B cell (primary cell): Measurements from ENCODE around the gene SMNDC1. TPM values are rescaled to one million over a fixed set of nuclear protein-coding genes. Genes with fewer than 3 reads are reported as not detected.

ENCODE experiments used
- ATAC-seq: fragments of 200-7000 bp; cut with Tn5 transposase; one replicate; pipeline ENCODE4 v1.10.0; 2021; ENCODE audit warnings: low read depth, mild to moderate bottlenecking, moderate number of reproducible peaks, moderate library complexity
- CTCF ChIA-PET: fragments of 350-600 bp; sonication (Branson Sonifier 250); formaldehyde crosslinking; loops from one replicate; lab custom pipeline; 2021; ENCODE audit warnings: antibody characterized with exemption, inconsistent platforms; lab: Charles Lee
- POLR2A ChIA-PET: fragments of 350-600 bp; sonication (Branson Sonifier 250); formaldehyde crosslinking; loops from one replicate; lab custom pipeline; 2021; ENCODE audit warnings: antibody characterized with exemption; lab: Charles Lee
- DNase-seq: peaks from one replicate; pipeline ENCODE4 v3.0.0; 2013
- H2AFZ ChIP-seq: 2 replicates; pipeline ENCODE4 v1.6.1; 2012; ENCODE audit warnings: mild to moderate bottlenecking, low read depth, low read length; ENCODE audit not compliant: insufficient read depth, poor library complexity, severe bottlenecking
- H3K27ac ChIP-seq, 2 donors: 1 replicate in 1 of 2; 2 replicates in 1 of 2; pipeline ENCODE4 v1.5.1; 2012 to 2013; ENCODE audit warnings: low read length in 2 of 2, mild to moderate bottlenecking in 2 of 2, moderate library complexity in 1 of 2
- H3K27me3 ChIP-seq, 4 experiments: fragments of 200-600 bp in 1 of 4; sonication (generic) in 1 of 4; replicated peaks in 1 of 4; 1 replicate in 2 of 4; 2 replicates in 2 of 4; pipeline versions ENCODE4 v1.6.1 to v1.7.0; 2013 to 2016; ENCODE audit warnings: low read length in 3 of 4, mild to moderate bottlenecking in 2 of 4, mixed read lengths in 1 of 4, moderate library complexity in 1 of 4; ENCODE audit not compliant: insufficient read depth in 4 of 4, control insufficient read depth in 3 of 4; ENCODE audit errors: control extremely low read depth in 1 of 4
- H3K36me3 ChIP-seq, 2 experiments: replicated peaks in 1 of 2; 1 replicate in 1 of 2; 2 replicates in 1 of 2; pipeline versions ENCODE4 v1.6.1 to v1.7.1; 2013; ENCODE audit warnings: low read length in 1 of 2; ENCODE audit not compliant: insufficient read depth in 2 of 2, control insufficient read depth in 1 of 2; ENCODE audit errors: control extremely low read depth in 1 of 2, extremely low read depth in 1 of 2
- H3K4me1 ChIP-seq, 2 donors: fragments of 200-600 bp in 1 of 2; sonication (generic) in 1 of 2; 1 replicate in 1 of 2; 2 replicates in 1 of 2; pipeline versions ENCODE4 v1.5.1 to v1.6.1; 2013 to 2017; ENCODE audit warnings: low read length in 2 of 2; ENCODE audit not compliant: control insufficient read depth in 2 of 2, insufficient read depth in 2 of 2
- H3K4me2 ChIP-seq: replicated peaks from 2 replicates; pipeline ENCODE3; 2012; ENCODE audit warnings: mild to moderate bottlenecking, low read depth, low read length; ENCODE audit not compliant: poor library complexity, severe bottlenecking
- H3K4me3 ChIP-seq, 5 experiments: fragments of 200-600 bp in 1 of 5; sonication (generic) in 1 of 5; 1 replicate in 3 of 5; 2 replicates in 2 of 5; pipeline versions ENCODE4 v1.5.1 to v1.7.0; 2011 to 2016; ENCODE audit warnings: low read length in 4 of 5, mild to moderate bottlenecking in 4 of 5, low read depth in 2 of 5, control low read depth in 1 of 5, moderate library complexity in 1 of 5; ENCODE audit not compliant: insufficient read depth in 1 of 5; ENCODE audit errors: control extremely low read depth in 1 of 5, extremely low read depth in 1 of 5
- H3K79me2 ChIP-seq: fragments of 200-600 bp; sonication (generic); one replicate; pipeline ENCODE4 v1.6.0; 2016; ENCODE audit warnings: low read length; ENCODE audit not compliant: control insufficient read depth, insufficient read depth
- H3K9ac ChIP-seq: fragments of 200-600 bp; sonication (generic); 2 replicates; pipeline ENCODE4 v1.6.1; 2017; ENCODE audit warnings: mild to moderate bottlenecking, low read length, moderate library complexity
- H3K9me3 ChIP-seq, 3 donors: one replicate each; pipeline versions ENCODE4 v1.6.1 to v1.7.1; 2013; ENCODE audit warnings: low read length in 2 of 3; ENCODE audit not compliant: control insufficient read depth in 2 of 3, insufficient read depth in 1 of 3; ENCODE audit errors: control extremely low read depth in 1 of 3
- H4K20me1 ChIP-seq: 2 replicates; pipeline ENCODE4 v1.6.0; 2012; ENCODE audit warnings: mild to moderate bottlenecking, low read length; ENCODE audit not compliant: insufficient read depth, control insufficient read depth, poor library complexity, severe bottlenecking
- H3K27ac Mint-ChIP-seq: one replicate; pipeline ENCODE4 v1.8.0; 2021; ENCODE audit warnings: mixed read lengths
- H3K27me3 Mint-ChIP-seq: one replicate; pipeline ENCODE4 v1.8.0; 2021; ENCODE audit warnings: mixed read lengths
- H3K4me1 Mint-ChIP-seq: one replicate; pipeline ENCODE4 v1.8.0; 2021; ENCODE audit warnings: mixed read lengths
- H3K4me3 Mint-ChIP-seq: one replicate; pipeline ENCODE4 v1.8.0; 2021; ENCODE audit warnings: mixed read lengths
- H3K9me3 Mint-ChIP-seq: one replicate; pipeline ENCODE4 v1.8.0; 2022; ENCODE audit warnings: mixed read lengths; ENCODE audit not compliant: insufficient read depth
- EZH2 ChIP-seq: IDR thresholded peaks from 2 replicates; pipeline ENCODE4 v1.6.1; 2012; ENCODE audit warnings: borderline replicate concordance, low read depth, mild to moderate bottlenecking, moderate library complexity, low read length; ENCODE audit not compliant: insufficient read depth, poor library complexity, severe bottlenecking
- WGBS: methylation state at CpG from one replicate; pipeline ENCODE4 v1.1.5; 2013; ENCODE audit warnings: missing lambda C conversion rate; ENCODE audit not compliant: insufficient coverage; 5-methylcytosine and 5-hydroxymethylcytosine counted together
- intact Hi-C: fragments of 100-400 bp; cut with micrococcal nuclease; formaldehyde crosslinking; loops from one replicate; pipeline ENCODE4 v1.10.0; 2022
- polyA plus RNA-seq: library from polyadenylated mRNA; depleted of rRNA; stranded (reverse); fragments of >200 nt; gene quantifications from 2 replicates; pipeline ENCODE4 v1.2.3, GENCODE V29; 2012
- total RNA-seq, 2 donors: library from RNA; stranded (reverse); fragments of 120-200 nt in 1 of 2; gene quantifications; 1 replicate in 1 of 2; 2 replicates in 1 of 2; pipeline versions ENCODE4 v1.2.3 to v1.2.4, GENCODE V29; 2013 to 2022
- TF ChIP-seq, protein P1 (sequence below): fragments of 200-600 bp; IDR thresholded peaks from one replicate; pipeline ENCODE4 v1.8.0; 2022; ENCODE audit warnings: antibody characterized with exemption, mild to moderate bottlenecking

SMNDC1 gene
- total and polyA plus RNA-seq, 2 donors (not counting 1 experiment from before 2014, with no cell fraction given), result 12.1 to 36.0 TPM

DNA sequence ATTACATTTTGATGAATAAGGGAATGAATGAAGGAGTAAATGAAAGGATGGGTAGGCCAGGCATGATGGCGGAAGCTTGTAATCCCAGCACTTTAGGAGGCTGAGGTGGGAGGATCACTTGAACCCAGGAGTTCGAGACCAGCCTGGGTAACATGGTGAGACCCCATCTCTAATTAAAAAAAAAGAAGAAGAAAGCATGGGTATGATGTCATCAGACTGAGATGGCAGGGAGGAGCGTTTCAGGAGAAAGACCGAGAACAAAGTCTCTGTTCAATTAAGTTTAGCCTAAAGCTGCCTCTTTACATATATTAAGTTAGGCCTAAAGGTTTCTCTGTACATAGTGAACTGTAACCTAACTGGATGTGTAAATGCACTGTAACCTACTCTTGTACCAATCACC is 42.2 kb upstream of the SMNDC1 start:
- DNase-seq, result no peak
- H3K27ac ChIP-seq, result no peak overlapping the region
- no peaks in the 10 kb centered on the region for H3K4me1 ChIP-seq
- no peak for ATAC-seq
- H3K79me2 ChIP-seq, result no peaks in the 10 kb centered on the region
- H3K4me3 ChIP-seq, result no peak overlapping the region
- Mint-ChIP-seq H3K4me3 (no peak overlapping the region), H3K4me1 (peaks cover 7% of the 10 kb centered on the region), H3K9me3 (no peaks in the 10 kb centered on the region), H3K27me3 (peaks cover 26% of the 10 kb centered on the region), H3K27ac (no peak overlapping the region)
- no peak overlapping the region for H3K4me2 ChIP-seq
- H3K27me3 ChIP-seq, result peaks cover 0 to 5% (median 1%) of the 10 kb centered on the region in 4 experiments
- intact Hi-C loops, result no loop called here
- no peaks in the 10 kb centered on the region for H3K36me3 ChIP-seq
- ChIA-PET POLR2A (interaction anchor here (1.4 kb wide), 1 partner anchor 10 kb away, joined by 3 read pairs; no protein-coding TSS in a partner anchor), CTCF (interaction anchor here (0.7 to 1.8 kb wide), 5 partner anchors 8 to 200 kb away, joined by 3 to 6 read pairs (median 4); no protein-coding TSS in a partner anchor)
- TF ChIP-seq, protein P1, sequence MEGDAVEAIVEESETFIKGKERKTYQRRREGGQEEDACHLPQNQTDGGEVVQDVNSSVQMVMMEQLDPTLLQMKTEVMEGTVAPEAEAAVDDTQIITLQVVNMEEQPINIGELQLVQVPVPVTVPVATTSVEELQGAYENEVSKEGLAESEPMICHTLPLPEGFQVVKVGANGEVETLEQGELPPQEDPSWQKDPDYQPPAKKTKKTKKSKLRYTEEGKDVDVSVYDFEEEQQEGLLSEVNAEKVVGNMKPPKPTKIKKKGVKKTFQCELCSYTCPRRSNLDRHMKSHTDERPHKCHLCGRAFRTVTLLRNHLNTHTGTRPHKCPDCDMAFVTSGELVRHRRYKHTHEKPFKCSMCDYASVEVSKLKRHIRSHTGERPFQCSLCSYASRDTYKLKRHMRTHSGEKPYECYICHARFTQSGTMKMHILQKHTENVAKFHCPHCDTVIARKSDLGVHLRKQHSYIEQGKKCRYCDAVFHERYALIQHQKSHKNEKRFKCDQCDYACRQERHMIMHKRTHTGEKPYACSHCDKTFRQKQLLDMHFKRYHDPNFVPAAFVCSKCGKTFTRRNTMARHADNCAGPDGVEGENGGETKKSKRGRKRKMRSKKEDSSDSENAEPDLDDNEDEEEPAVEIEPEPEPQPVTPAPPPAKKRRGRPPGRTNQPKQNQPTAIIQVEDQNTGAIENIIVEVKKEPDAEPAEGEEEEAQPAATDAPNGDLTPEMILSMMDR, result no peak
- TF ChIP-seq EZH2, result no peak
- H3K9ac ChIP-seq, result no peak overlapping the region
- no CpG with 5 or more reads among the region's 4 CpGs for WGBS
- H3K9me3 ChIP-seq, result no peaks in the 10 kb centered on the region
- H2AFZ ChIP-seq, result no peak overlapping the region
- no peaks in the 10 kb centered on the region for H4K20me1 ChIP-seq

DNA sequence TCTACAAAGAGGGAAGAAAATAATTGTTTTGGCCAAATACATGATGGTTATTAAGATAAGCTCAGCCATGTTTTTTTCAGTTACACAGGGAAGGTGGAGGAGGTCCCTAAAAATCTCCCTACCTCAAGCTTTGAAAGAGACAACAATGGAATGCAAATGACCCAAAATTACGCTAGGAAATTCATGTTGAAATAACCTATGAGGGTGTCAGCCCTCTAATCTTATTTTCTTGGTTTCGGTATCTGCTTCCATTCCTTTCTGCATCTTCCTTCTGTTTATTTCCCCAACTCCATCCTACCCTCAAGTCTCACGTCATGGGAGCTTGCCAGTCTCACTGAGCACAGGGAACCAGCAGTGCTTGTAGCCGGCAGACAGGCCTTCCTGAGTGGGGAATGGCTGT is 40.6 kb upstream of the SMNDC1 start:
- no peak for DNase-seq
- no peak overlapping the region for H3K9ac ChIP-seq
- no peak for ATAC-seq
- no peak overlapping the region for H3K27ac ChIP-seq
- Mint-ChIP-seq H3K9me3 (no peaks in the 10 kb centered on the region), H3K4me1 (peaks cover 12% of the 10 kb centered on the region), H3K27me3 (peaks cover 26% of the 10 kb centered on the region), H3K27ac (no peak overlapping the region), H3K4me3 (no peak overlapping the region)
- no peak overlapping the region for H2AFZ ChIP-seq
- TF ChIP-seq, protein P1, result no peak
- no peak for TF ChIP-seq EZH2
- no peaks in the 10 kb centered on the region for H4K20me1 ChIP-seq
- H3K27me3 ChIP-seq, result peaks cover 0 to 5% (median 1%) of the 10 kb centered on the region in 4 experiments
- no peak overlapping the region for H3K4me3 ChIP-seq
- CTCF ChIA-PET, result interaction anchor here (1.0 to 2.1 kb wide), 3 partner anchors 10 to 31 kb away, joined by 3 to 19 read pairs (median 3); no protein-coding TSS in a partner anchor
- intact Hi-C loops, result no loop called here
- POLR2A ChIA-PET, result interaction anchor here (0.7 kb wide), 2 partner anchors 85 to 201 kb away, joined by 3 to 4 read pairs; no protein-coding TSS in a partner anchor
- H3K4me1 ChIP-seq, result no peaks in the 10 kb centered on the region
- no peaks in the 10 kb centered on the region for H3K9me3 ChIP-seq
- no CpG with 5 or more reads among the region's 4 CpGs for WGBS
- no peaks in the 10 kb centered on the region for H3K36me3 ChIP-seq
- no peak overlapping the region for H3K4me2 ChIP-seq
- no peaks in the 10 kb centered on the region for H3K79me2 ChIP-seq
